AML-193 (cell line): ENCODE measurements around the gene SLC15A4.
"Not testable (repeated sequence)": the region's sequence is repeated elsewhere in the genome, so short reads cannot be mapped to it uniquely, and the experiment has no call there.

Experiments used
- DNase-seq, 2 experiments: peaks; one replicate each; lab custom pipeline; 2025; lab: John Stamatoyannopoulos, UW

SLC15A4 gene

DNA sequence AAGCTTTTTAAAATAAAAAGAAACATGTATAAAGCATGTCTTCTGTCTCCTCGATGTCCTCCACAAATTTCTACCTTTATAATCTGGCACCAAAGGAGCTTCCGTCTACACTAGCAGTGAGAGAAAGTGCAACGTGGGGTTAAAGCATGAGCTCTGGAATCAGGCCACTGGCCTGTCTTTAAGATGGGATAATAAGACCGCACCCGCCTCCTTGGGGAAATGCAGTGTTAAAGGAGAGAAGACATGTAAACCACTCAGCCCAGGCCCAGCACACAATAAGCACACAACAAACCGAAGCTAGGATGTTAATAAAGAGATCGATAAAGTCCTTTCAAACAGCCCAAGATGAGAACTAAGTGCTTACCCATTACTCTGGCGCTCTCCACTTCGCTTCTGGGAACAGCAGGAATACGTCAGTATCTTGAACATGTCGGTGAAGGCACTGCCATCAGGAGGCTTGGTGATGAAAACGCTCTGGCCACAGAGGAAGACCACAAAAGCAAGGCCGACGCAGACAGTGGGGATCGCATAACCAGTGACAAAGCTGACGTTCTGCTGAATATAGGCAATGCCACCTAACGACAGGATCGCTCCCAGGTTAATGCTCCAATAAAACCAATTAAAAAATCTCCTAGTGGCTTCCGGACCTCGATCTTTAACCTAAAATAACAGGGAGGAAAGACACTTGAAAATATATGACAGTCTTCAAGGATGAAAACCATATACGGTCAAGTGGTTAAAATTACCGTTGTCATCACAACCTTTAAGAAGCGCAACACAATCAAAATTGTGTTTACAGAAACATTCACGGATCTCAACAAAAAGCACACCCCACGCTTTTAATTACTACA lies 9.1 kb downstream of the SLC15A4 start:
- no peak for DNase-seq

DNA sequence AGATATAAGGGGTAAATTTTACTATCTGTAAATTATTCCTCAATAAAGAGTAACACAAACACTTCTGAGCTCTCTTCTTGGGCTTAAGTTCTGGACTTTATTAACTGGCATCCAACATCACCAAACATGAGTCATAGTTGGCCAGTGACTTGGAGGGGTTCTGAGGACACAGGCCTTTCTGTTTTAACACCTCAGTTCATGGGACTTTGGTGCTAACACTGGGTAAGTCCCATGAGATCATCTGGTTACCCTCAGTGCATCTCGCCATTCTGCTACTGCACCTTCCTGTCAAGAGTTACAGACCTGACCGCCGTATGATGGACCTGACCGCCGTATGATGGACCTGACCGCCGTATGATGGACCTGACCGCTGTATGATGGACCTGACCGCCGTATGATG lies 9.9 kb downstream of the SLC15A4 start:
- DNase-seq: no peak

DNA sequence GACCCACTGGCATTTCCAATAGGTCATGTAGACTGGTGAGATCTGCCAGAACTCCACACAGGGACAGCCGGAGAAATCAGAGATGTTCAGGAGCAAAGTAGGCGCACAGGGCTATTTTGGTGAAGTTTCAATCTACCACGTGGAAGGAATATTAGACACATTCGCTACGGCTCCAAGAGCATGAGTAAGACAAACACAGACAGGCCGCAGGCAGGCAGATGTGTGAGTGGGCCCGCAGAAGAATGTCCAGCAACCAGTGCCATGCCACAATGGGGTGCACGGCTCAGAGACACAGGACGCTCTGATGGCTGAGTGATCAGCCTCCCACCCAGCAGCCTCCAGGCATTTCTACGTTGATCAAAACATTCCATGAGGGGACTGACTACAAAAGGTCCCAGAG lies 10.4 kb downstream of the SLC15A4 start:
- DNase-seq: no peak

DNA sequence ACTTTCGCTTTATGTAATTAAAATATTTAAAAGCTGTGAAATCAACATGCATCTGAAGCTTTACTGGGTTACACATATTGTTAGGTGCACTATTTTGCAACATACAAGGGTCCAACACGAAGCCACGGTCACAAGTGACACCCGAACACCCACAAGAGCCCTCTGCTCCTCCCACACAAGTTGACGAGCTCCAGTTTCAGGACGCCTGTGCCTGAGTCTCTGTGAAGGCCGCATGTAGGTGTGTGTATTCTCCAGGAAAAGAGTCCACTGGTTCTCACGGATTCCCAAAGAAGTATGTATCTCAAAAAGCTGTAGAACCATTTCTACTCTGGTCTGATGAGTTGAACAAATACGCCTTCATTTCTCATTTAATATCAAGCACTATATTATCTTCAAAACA lies 12.0 kb downstream of the SLC15A4 start:
- DNase-seq: no peak

DNA sequence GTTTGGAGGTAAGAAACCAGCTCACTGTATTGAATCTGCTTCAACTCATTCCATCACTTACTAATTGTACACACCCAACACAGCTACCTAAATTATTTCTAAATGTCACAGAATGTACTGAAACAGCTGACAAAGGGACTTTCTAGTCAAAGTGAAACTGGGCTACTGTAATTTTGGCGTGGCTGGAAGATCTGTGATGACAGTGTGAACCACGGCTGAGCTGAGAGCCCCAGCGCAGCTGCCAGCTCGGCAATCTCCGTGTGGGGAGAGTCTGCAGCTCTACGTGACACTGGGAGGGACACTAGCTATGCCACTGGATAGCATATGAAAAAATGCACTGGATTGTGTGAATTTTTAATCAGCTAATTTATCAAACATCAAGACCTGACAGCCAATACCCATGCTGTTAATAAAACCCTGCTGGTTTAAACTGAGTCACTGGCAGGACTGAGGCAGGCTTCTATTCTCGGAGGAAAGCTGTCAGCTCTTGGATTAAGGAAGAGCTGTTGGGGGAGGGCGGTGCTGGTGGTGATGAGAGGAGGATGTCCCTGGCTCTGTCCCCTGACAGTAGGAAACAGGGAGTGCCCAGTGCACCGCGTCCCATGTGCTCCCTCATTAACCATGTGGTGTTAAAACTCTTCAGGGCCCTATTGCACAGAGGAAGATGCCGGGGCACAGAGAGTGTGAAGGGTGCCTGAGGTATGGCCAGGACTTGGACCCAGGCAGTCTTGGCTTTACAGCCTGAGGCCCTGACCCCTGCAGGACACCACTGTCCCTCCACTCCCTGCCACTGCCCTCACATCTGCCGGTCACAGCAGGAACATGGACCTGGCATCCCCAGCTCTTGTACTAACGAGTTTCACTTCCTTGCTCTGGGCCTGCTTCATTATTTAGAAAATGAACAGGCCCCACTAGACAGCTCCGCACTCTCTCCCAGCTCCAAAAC lies 13.3 kb downstream of the SLC15A4 start:
- DNase-seq: no peak

DNA sequence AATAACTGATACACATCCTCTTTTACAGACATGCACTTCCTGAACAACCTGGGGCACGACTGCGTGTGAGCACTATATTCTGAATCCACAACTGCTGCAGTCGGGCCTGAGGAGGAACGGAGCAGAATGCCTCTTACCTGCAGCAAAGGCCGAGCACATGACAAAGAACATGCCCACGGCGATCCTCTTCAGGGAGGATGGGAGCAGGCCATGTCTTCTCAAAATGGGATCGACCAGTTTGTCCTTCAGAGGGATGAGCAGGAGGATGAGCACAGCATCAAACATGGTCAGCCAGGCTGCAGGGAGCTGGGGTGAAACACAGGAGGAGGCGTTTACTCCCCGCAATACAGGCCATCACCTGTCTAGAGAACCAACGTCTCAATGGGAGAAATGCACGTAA lies 15.1 kb downstream of the SLC15A4 start:
- DNase-seq: no peak

DNA sequence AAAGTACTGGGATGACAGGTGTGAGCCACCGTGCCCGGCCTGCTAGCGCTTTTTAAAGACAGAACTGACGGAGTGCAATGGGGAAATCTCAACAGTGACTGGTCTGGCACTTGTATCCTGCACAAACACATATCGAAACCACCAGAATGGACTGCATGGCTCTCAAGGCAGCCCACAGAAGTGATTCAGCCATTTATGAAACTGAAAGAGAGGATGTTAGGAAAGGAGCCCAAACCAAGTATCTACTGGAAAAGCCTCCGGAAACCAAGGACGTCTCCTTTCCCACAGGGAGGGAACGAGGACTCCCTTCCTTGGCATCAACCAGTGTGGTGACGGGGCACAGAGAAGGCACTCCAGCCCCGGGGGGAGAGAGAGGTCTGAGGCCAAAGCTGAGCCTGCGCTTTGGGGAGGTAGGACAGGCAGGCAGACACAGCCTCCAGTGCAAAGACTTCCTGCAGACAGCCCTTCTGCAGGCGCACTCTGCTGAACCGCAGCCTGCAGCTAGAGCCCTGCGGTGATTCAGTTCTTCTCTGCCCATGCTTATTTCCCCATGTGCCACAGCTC lies 16.5 kb downstream of the SLC15A4 start:
- DNase-seq: no peak

DNA sequence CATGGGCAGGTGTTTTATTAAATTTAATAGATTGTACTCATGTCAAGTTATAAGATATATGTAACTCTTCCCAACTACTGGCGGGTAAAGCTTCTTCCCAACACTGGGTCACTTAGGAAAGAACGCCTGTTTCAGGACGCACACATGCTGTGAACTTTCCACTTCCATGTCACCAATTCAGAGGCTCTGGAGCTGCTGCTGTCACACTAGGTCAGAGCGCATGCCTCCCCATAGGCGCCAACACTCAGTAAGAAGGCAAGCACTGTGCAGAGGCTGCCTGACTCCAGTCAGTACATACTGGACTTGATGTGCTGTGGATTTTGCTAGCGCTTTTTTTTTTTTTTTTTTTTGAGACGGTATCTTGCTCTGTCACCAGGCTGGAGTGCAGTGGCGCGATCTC lies 17.2 kb downstream of the SLC15A4 start:
- no peak for DNase-seq

DNA sequence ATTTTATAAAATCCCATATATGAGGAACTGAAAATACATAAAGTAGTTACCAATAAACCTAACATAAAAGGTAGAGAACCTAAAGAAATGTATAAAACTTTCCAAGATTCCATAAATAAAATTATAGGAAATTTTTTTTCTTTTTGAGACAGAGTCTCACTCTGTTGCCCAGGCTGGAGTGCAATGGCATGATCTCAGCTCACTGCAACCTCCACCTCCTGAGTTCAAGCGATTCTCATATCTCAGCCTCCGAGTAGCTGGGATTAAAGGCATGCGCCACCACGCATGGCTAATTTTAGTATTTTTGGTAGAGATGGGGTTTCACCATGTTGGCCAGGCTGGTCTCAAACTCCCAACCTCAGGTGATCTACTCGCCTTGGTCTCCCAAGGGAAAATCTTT lies 18.4 kb downstream of the SLC15A4 start:
- not testable (repeated sequence) for DNase-seq

DNA sequence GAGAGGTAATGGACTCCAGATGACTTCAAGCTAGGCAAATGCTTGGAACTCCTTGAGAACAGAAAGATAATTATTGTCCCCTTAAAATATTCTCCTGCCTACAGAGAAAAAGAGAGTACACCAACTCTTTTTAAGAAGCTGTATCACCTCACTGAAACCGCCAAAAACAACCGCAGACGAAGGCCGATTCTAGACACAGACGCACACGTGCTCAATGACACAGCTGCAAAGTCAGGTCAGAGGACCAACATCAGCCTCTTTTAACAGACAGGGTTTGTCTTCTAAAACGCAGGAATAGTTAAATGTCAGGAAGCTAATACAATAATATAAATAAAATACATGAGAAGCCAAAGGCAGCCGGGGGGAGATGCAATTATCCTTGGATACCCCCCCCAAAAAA lies 19.0 kb downstream of the SLC15A4 start:
- DNase-seq: no peak

DNA sequence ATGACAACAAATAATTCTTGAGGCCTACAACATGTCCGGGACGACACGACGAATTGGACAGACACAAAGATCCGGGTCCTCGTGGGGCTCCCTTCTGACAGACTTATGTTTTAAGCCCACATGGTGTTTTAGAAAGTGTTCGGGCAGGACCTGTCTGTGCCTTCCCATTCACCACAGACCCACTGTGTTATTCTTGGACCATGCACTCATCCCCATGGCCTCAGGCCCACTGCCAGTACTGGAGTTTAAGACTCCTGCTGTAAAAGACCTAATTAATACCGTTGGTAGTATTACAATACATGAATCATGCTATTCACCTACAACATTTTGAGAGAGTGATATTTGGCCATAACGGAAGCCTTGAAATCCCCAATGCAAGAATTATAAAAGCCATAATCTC lies 20.0 kb downstream of the SLC15A4 start:
- no peak for DNase-seq

DNA sequence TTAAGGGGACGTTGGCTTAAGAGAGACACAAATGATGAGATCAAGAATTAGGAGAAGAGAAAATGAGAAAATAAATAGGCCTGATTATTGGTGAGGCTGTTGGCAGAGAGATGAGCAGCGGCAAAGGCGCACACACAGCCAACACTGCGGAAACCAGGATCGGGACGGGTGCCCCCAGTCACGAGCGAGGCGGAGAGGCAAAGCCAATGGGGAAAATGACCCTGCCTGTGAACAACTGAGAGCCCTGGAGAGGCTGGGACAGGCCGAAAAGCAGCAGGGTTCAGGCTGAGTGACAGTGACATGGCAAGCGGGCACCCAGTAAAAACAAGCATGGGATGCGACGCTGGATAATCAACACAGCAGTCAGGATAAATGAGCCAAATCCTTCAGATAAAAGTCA lies 21.0 kb downstream of the SLC15A4 start:
- DNase-seq: no peak

DNA sequence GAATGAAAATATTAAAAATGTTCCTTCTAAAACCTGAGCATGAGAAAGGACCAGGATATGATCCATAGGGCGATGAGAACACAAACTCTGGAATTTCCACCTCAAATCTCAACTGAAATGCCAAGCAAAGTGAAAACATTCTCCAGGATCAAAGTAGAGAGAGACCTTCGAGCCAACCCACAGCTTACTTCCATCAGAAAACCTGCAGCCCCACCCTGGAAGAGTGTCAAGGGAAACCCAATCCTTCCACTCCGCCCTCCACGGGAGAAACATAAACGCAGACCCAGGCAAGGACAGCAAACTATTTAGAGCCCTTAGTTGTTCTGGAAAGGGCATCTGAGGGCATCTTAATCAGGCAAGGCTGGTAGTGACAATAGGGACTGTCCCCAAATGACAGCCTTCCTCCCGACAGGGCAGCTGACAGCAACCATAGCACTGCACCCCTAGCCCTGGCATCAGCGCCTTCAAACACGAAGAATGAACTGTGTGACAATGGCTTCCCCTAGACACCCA lies 21.8 kb downstream of the SLC15A4 start:
- no peak for DNase-seq

DNA sequence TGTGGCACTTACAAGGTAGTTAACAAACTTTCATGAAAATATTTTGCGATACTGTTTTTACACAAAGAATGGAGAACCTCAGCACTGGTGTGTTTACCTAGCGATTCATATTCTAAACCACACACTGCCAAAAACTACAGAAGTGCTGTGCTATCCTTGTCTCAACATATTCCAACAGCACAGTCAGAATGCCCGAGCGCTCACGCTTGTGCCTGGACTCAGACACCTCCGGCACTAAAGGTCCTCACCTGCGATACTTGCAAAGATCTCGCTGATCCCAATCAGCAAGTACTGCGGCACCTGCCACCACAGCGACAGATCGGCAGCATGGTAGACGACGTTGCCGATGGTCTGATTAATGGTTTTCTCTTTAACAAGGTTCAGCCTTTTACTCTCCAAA lies 23.2 kb downstream of the SLC15A4 start:
- no peak for DNase-seq

DNA sequence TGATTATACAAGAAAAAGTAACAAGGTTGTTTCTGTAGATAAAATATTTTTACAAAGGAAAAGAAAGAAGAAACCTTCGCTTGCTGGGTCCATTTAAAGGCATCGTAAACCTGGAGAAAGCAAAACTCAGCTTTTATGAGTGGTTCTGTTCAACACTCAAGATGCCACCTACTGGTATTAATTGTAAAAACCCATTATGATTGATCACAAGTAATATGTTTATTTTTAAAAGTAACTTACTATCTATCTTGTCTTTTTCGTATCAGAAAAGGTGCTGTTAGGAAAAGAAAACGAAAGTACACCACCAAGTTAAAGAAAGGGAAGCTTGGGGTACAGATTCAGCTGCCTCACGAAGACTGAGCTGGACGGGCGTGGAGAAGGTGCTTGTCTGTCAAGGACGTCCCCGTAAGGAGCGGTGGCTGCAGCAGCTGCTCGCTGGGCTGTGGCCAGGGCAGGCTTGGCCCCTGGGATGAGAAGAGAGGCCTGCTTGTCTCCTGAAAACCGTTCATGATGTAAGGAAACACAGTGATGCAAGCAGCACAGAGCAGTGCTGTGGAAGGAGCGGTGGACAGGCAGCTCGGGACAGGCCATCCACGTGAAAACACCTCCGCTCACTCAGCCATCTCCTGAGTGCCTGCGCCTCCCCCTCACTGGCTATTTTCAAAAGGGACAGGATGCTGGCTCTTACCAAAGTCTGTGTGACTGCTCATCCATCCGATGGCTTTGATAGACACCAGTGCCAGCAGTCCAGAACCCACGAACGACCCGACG lies 25.0 kb downstream of the SLC15A4 start:
- DNase-seq: no peak

DNA sequence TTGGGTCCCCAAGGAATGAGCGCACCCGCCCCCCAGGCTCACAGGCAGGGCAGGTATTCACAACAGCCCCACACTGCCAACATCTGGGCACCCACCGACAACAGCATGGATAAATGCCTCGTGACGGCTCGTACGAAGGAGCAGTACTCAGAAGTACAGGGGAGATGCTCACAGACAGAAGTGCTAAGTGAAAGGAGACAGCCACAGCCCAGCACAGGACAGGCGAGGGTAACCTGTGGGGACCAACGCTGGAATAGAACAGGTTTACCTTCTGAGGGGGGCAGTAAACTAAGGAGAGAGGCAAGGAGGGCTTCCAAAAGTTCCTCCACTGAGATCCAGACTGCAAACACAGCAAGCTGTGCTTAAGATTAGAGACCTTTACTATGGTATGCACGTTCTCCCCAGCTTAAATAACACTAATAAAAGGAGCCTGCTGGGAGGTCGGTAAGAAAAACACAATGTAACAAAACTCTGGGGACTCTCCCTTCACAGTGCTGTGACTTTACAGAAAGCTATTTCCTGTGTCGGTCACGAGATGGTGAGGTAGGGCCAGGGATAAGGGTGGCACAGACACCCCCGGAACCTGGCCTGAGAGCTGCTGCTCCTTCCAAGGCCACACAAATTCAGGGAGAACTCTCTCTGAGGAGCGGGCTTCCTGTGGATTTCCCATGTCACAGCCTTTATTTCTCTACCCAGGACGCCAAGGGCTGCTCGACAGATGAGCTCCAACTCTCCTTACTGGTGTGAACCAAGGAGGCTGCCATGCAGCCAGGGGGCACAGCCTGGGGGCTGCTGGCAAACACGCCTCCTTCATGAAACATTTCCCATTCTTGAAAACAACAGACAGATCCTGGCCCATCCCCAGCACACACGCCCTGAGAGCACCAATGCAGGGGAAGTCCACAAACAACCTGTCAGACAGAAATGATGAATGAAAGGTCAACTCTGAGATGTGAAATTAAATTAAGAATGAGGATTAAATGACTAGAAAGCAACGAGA lies 26.3 kb downstream of the SLC15A4 start:
- DNase-seq: no peak

DNA sequence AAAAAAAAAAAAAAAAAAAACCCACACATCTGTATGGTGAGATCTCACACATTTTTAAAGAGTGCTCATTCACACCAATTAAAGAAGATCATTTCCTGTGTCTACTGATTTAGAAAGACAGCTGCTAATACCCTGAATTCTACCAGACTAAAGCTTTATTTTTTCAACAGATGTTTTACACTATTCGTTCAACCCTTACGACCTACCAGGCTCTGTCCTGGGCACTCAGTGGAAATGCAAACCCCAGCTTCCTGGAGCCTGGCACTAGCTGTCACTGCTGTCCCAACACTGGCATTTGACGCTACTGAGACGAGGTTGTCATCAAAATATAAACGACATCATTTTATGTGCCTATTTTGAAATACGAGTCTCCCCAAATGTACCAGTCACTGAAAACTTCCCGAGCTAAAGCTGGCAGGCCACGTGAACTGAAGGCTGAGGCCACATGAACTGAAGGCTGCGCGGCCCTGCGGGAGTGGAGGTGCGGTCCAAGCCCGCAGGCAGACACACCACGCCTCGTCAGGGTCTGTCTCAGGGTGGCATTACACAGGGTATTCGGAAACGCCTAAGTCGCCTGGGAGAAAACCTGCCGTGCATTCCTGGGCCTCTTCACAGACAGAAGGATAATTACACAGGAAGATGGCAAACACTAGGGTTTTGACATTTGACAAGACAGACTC lies 27.2 kb downstream of the SLC15A4 start:
- DNase-seq: no peak

DNA sequence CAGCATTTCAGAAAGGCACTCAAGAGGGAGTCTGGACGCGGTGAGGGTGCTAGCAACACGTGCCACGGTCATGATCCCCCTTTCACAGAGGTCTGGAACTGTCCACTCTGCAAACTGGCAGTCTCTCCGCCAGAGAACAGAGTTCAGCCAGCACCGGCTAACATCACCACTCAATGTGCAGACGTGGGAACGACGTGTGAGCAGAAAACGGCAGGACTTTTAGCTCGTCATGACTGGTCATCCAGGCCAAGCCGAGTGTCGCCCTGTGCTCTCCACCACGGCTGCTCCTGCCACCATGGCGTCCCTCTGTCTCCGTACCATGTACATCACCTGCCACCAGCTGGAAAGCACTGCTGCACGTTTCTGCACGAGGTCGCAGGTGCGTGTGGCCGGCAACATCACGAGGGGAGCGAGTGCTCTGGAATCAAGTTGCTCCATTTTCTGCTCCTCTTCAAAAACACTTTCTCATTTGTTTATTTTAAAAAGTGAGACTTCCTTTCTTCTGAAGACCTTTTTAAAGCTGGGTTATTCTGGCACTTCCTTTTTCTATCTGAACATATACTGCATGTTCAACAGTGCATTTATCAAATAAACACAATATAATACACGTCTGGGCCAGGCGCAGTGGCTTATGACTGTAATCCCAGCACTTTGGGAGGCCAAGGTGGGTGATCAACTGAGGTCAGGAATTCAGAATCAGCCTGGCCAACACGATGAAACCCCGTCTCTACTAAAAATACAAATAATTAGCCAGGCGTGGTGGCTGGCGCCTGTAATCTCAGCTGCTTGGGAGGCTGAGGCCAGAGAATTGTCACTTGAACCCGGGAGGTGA lies 28.0 kb downstream of the SLC15A4 start:
- DNase-seq: no peak
